WTC11 (cell line): Measurements from ENCODE around the gene PACSIN3. TPM values are rescaled to one million over a fixed set of nuclear protein-coding genes. Genes with fewer than 3 reads are reported as not detected.

Source experiments
- ATAC-seq: fragments of 200-7000 bp; cut with Tn5 transposase; 2 replicates; pipeline ENCODE4 v1.10.0; 2021; ENCODE audit warnings: mild to moderate bottlenecking, moderate library complexity
- CTCF ChIA-PET: fragments of 300-600 bp; sonication (Branson Sonifier 250); formaldehyde crosslinking; loops from one replicate; lab custom pipeline; 2021; ENCODE audit warnings: antibody characterized with exemption; lab: Charles Lee
- POLR2A ChIA-PET: fragments of 350-600 bp; sonication (Branson Sonifier 250); formaldehyde crosslinking; loops from one replicate; lab custom pipeline; 2021; ENCODE audit warnings: antibody characterized with exemption; lab: Charles Lee
- DNase-seq: peaks from one replicate; pipeline ENCODE4 v3.0.0; 2021; ENCODE audit warnings: low spot score
- H3K27ac Mint-ChIP-seq: 2 replicates; pipeline ENCODE4 v1.8.0; 2021; ENCODE audit warnings: mixed read lengths
- H3K27me3 Mint-ChIP-seq: 2 replicates; pipeline ENCODE4 v1.8.0; 2021; ENCODE audit warnings: low read depth, mild to moderate bottlenecking, moderate library complexity, mixed read lengths
- H3K36me3 Mint-ChIP-seq: 2 replicates; pipeline ENCODE4 v1.8.0; 2021; ENCODE audit warnings: mixed read lengths
- H3K4me1 Mint-ChIP-seq: 2 replicates; pipeline ENCODE4 v1.8.0; 2022; ENCODE audit warnings: mixed read lengths
- H3K4me3 Mint-ChIP-seq: 2 replicates; pipeline ENCODE4 v1.8.0; 2021; ENCODE audit warnings: mild to moderate bottlenecking, moderate library complexity, mixed read lengths
- H3K9me3 Mint-ChIP-seq: 2 replicates; pipeline ENCODE4 v1.8.0; 2021; ENCODE audit warnings: mixed read lengths
- CBFB ChIP-seq: sonication (generic); formaldehyde crosslinking; IDR thresholded peaks from 2 replicates; pipeline ENCODE4 v1.8.1; 2022; ENCODE audit warnings: mild to moderate bottlenecking, low read depth, missing genetic modification reagents
- GABPB1 ChIP-seq: sonication (generic); formaldehyde crosslinking; IDR thresholded peaks from 2 replicates; pipeline ENCODE4 v1.8.1; 2023; ENCODE audit warnings: mild to moderate bottlenecking, missing genetic modification reagents
- NFYB ChIP-seq: sonication (generic); formaldehyde crosslinking; conservative IDR thresholded peaks from 2 replicates; pipeline ENCODE4 v1.8.0; 2022; ENCODE audit warnings: low read depth, missing genetic modification reagents
- PRRX2 ChIP-seq: fragments of 250-450 bp; sonication (Bioruptor Pico); IDR thresholded peaks from 2 replicates; pipeline ENCODE4 v1.8.0; 2021; ENCODE audit warnings: mild to moderate bottlenecking
- RELA ChIP-seq: sonication (generic); formaldehyde crosslinking; IDR thresholded peaks from 2 replicates; pipeline ENCODE4 v1.8.1; 2022; ENCODE audit warnings: missing genetic modification reagents, mild to moderate bottlenecking, borderline replicate concordance
- SP1 ChIP-seq: sonication (generic); formaldehyde crosslinking; conservative IDR thresholded peaks from 2 replicates; pipeline ENCODE4 v1.8.1; 2022; ENCODE audit warnings: missing genetic modification reagents
- total RNA-seq: library from RNA; stranded (reverse); gene quantifications from 3 replicates; pipeline ENCODE4 v1.2.3, GENCODE V29; 2021
- TF ChIP-seq, protein P1 (sequence below): sonication (generic); formaldehyde crosslinking; IDR thresholded peaks from 2 replicates; pipeline ENCODE4 v1.8.1; 2022; ENCODE audit warnings: missing genetic modification reagents, borderline replicate concordance
- TF ChIP-seq, protein P2 (sequence below): sonication (generic); formaldehyde crosslinking; IDR thresholded peaks from 2 replicates; pipeline ENCODE4 v1.8.0; 2022; ENCODE audit warnings: mild to moderate bottlenecking, missing genetic modification reagents
- TF ChIP-seq, protein P3 (sequence below): sonication (generic); formaldehyde crosslinking; IDR thresholded peaks from 2 replicates; pipeline ENCODE4 v1.8.0; 2022; ENCODE audit warnings: mild to moderate bottlenecking, missing genetic modification reagents
- TF ChIP-seq, protein P4 (sequence below): fragments of 250-450 bp; sonication (Bioruptor Pico); conservative IDR thresholded peaks from 2 replicates; pipeline ENCODE4 v1.9.0; 2021; ENCODE audit warnings: mild to moderate bottlenecking
- TF ChIP-seq, protein P5 (sequence below): sonication (generic); formaldehyde crosslinking; IDR thresholded peaks from 2 replicates; pipeline ENCODE4 v1.8.1; 2023; ENCODE audit warnings: mild to moderate bottlenecking, missing genetic modification reagents, borderline replicate concordance
- TF ChIP-seq, protein P6 (sequence below): sonication (generic); formaldehyde crosslinking; IDR thresholded peaks from 2 replicates; pipeline ENCODE4 v1.8.1; 2023; ENCODE audit warnings: mild to moderate bottlenecking, missing genetic modification reagents

The PACSIN3 gene
- total RNA-seq, 1 experiment from 2014 or later = 76.8 TPM

DNA sequence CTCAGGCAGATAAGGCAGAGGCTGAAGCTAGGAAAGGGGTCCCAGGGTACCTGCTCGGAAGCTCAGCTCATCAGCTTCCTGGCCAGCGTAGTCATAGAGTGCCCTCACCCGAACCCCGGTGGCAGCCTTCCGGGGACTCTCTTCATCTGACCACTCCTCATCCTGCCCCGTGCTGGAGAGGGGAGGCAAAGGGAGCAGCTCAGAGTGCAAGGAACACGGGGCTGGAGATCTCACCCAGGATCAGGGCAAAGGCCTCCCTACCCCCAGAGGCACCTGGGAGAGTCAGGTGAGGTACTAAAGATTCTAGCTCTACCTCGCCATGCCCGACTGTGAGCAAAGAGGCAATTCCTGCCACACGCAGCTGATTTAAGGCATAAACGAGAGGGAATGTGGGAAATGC, 7.9 kb downstream of the PACSIN3 start:
- CTCF ChIA-PET = interaction anchor here (0.8 to 5.7 kb wide), 14 partner anchors 9 to 443 kb away, joined by 3 to 93 read pairs (median 4); partner anchors contain the start of genes ACP2, DDB2, NR1H3 and PACSIN3
- POLR2A ChIA-PET = interaction anchor here (0.6 to 2.9 kb wide), 4 partner anchors 9 to 36 kb away, joined by 3 to 18 read pairs (median 7); partner anchors contain the start of gene DDB2
- H3K9me3 Mint-ChIP-seq = no peaks in the 10 kb centered on the region

DNA sequence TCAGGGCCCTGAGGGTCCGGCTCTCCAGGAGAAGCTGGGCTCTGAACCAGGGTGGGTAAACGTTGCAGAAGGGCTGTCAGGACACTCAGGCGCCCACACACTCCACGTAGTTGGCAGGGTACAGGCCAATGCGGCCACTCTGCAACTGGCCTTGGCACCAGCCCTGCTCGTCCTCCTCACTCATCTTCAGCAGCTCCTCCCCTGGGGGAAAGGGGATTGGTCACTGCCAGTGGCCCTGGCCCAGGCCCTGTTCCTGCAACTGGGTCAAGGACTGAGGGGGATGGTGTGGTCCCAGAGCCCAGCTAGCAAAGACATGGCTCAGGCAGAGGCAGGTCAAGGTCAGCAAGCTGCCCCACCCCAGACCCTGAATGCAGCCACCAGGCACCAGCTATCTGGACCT, 8.4 kb downstream of the PACSIN3 start:
- ChIA-PET CTCF (interaction anchor here (0.5 to 5.7 kb wide), 18 partner anchors 9 to 443 kb away, joined by 3 to 93 read pairs (median 4); partner anchors contain the start of genes ACP2, DDB2, NR1H3 and PACSIN3), POLR2A (interaction anchor here (0.6 to 2.9 kb wide), 5 partner anchors 9 to 71 kb away, joined by 3 to 18 read pairs (median 6); partner anchors contain the start of genes ACP2 and DDB2)
- H3K9me3 Mint-ChIP-seq = no peaks in the 10 kb centered on the region
- H3K27ac Mint-ChIP-seq = peak overlapping the region; percentile 98
- ATAC-seq (no peak), DNase-seq (no peak)
- no peaks in the 10 kb centered on the region for H3K27me3 Mint-ChIP-seq
- TF ChIP-seq PRRX2 (CRISPR knock-in tag) = no peak
- TF ChIP-seq, protein P1, sequence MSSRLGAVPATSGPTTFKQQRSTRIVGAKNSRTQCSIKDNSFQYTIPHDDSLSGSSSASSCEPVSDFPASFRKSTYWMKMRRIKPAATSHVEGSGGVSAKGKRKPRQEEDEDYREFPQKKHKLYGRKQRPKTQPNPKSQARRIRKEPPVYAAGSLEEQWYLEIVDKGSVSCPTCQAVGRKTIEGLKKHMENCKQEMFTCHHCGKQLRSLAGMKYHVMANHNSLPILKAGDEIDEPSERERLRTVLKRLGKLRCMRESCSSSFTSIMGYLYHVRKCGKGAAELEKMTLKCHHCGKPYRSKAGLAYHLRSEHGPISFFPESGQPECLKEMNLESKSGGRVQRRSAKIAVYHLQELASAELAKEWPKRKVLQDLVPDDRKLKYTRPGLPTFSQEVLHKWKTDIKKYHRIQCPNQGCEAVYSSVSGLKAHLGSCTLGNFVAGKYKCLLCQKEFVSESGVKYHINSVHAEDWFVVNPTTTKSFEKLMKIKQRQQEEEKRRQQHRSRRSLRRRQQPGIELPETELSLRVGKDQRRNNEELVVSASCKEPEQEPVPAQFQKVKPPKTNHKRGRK (CRISPR knock-in tag) = no peak
- TF ChIP-seq RELA (CRISPR knock-in tag) = peak; percentile 62; the same call in 1 of the 2 replicates
- TF ChIP-seq, protein P2, sequence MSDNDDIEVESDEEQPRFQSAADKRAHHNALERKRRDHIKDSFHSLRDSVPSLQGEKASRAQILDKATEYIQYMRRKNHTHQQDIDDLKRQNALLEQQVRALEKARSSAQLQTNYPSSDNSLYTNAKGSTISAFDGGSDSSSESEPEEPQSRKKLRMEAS (CRISPR knock-in tag) = no peak
- TF ChIP-seq, protein P3, sequence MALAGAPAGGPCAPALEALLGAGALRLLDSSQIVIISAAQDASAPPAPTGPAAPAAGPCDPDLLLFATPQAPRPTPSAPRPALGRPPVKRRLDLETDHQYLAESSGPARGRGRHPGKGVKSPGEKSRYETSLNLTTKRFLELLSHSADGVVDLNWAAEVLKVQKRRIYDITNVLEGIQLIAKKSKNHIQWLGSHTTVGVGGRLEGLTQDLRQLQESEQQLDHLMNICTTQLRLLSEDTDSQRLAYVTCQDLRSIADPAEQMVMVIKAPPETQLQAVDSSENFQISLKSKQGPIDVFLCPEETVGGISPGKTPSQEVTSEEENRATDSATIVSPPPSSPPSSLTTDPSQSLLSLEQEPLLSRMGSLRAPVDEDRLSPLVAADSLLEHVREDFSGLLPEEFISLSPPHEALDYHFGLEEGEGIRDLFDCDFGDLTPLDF = no peak
- 0 out of 2 replicates have a peak, but pooled peaks have one; percentile 45 for TF ChIP-seq GABPB1 (CRISPR knock-in tag)
- TF ChIP-seq, protein P4, sequence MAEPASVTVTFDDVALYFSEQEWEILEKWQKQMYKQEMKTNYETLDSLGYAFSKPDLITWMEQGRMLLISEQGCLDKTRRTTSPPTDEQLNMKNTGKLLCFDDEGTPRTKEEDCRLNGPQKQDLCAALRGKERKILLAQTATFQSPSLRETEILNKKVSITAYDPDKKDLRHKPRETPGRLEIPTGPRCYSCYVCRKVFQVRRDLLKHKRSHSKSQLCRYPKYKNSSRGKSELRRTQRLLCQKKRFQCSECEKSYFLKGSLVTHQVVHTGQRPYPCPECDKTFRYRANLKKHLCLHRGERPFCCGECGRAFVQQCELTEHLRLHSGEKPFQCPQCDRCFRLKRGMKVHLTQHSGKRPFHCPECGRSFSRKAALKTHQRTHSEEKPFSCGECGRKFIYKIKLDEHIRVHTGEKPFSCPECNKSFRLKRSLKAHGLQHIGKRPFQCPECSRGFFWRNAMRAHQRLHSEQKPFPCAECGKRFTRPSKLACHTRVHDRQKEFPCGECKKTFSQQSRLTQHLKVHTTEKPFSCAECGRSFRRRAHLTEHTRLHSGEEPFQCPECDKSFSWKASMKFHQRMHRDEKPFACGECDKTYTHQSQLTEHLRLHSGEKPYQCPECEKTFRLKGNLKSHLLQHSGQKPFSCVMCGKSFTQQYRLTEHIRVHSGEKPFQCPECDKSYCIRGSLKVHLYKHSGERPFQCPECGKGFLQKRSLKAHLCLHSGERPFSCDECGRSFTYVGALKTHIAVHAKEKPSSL = no peak
- TF ChIP-seq, protein P5, sequence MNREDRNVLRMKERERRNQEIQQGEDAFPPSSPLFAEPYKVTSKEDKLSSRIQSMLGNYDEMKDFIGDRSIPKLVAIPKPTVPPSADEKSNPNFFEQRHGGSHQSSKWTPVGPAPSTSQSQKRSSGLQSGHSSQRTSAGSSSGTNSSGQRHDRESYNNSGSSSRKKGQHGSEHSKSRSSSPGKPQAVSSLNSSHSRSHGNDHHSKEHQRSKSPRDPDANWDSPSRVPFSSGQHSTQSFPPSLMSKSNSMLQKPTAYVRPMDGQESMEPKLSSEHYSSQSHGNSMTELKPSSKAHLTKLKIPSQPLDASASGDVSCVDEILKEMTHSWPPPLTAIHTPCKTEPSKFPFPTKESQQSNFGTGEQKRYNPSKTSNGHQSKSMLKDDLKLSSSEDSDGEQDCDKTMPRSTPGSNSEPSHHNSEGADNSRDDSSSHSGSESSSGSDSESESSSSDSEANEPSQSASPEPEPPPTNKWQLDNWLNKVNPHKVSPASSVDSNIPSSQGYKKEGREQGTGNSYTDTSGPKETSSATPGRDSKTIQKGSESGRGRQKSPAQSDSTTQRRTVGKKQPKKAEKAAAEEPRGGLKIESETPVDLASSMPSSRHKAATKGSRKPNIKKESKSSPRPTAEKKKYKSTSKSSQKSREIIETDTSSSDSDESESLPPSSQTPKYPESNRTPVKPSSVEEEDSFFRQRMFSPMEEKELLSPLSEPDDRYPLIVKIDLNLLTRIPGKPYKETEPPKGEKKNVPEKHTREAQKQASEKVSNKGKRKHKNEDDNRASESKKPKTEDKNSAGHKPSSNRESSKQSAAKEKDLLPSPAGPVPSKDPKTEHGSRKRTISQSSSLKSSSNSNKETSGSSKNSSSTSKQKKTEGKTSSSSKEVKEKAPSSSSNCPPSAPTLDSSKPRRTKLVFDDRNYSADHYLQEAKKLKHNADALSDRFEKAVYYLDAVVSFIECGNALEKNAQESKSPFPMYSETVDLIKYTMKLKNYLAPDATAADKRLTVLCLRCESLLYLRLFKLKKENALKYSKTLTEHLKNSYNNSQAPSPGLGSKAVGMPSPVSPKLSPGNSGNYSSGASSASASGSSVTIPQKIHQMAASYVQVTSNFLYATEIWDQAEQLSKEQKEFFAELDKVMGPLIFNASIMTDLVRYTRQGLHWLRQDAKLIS = no peak
- no peak for TF ChIP-seq CBFB (CRISPR knock-in tag)
- TF ChIP-seq SP1 (CRISPR knock-in tag) = no peak
- peaks cover 16% of the 10 kb centered on the region for H3K4me1 Mint-ChIP-seq
- peaks cover 17% of the 10 kb centered on the region for H3K36me3 Mint-ChIP-seq
- H3K4me3 Mint-ChIP-seq = peak overlapping the region; percentile 88

More for the DNA sequence above, 7.9 kb downstream of the PACSIN3 start:
- DNase-seq (no peak), ATAC-seq (no peak)
- Mint-ChIP-seq H3K4me1 (peaks cover 16% of the 10 kb centered on the region), H3K4me3 (no peak overlapping the region), H3K27me3 (no peaks in the 10 kb centered on the region), H3K36me3 (peaks cover 13% of the 10 kb centered on the region; the same call in 1 of the 2 replicates), H3K27ac (no peak overlapping the region)
- TF ChIP-seq NFYB = no peak
- TF ChIP-seq, protein P6, sequence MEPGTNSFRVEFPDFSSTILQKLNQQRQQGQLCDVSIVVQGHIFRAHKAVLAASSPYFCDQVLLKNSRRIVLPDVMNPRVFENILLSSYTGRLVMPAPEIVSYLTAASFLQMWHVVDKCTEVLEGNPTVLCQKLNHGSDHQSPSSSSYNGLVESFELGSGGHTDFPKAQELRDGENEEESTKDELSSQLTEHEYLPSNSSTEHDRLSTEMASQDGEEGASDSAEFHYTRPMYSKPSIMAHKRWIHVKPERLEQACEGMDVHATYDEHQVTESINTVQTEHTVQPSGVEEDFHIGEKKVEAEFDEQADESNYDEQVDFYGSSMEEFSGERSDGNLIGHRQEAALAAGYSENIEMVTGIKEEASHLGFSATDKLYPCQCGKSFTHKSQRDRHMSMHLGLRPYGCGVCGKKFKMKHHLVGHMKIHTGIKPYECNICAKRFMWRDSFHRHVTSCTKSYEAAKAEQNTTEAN (CRISPR knock-in tag) = no peak
